KMS-11 (cell line): ENCODE results near the gene APLP1.

Experiments used
- H2AFZ ChIP-seq: fragments of 200-600 bp; sonication (generic); 2 replicates; pipeline ENCODE4 v1.6.1; 2016; ENCODE audit warnings: antibody characterized with exemption, mixed run types, low read depth
- H3K27ac ChIP-seq: fragments of 200-600 bp; sonication (generic); 2 replicates; pipeline ENCODE4 v1.6.1; 2016; ENCODE audit warnings: mild to moderate bottlenecking, mixed run types
- H3K27me3 ChIP-seq: fragments of 200-600 bp; sonication (generic); 2 replicates; pipeline ENCODE4 v1.6.1; 2017; ENCODE audit warnings: mild to moderate bottlenecking, low read depth, mixed run types, moderate library complexity; ENCODE audit not compliant: insufficient read depth
- H3K36me3 ChIP-seq: fragments of 200-600 bp; sonication (generic); 2 replicates; pipeline ENCODE4 v1.6.1; 2017; ENCODE audit warnings: mild to moderate bottlenecking, mixed run types; ENCODE audit not compliant: insufficient read depth
- H3K4me1 ChIP-seq: fragments of 200-600 bp; sonication (generic); 2 replicates; pipeline ENCODE4 v1.6.1; 2016; ENCODE audit warnings: mild to moderate bottlenecking, low read depth, mixed run types; ENCODE audit not compliant: poor library complexity, severe bottlenecking
- H3K4me2 ChIP-seq: fragments of 200-600 bp; sonication (generic); 2 replicates; pipeline ENCODE4 v1.7.0; 2016; ENCODE audit warnings: mild to moderate bottlenecking, mixed run types
- H3K4me3 ChIP-seq: fragments of 200-600 bp; sonication (generic); IDR thresholded peaks from 2 replicates; pipeline ENCODE4 v1.6.1; 2017; ENCODE audit warnings: low read depth, low read length, mixed read lengths; ENCODE audit not compliant: insufficient read depth
- H3K79me2 ChIP-seq: fragments of 200-600 bp; sonication (generic); 2 replicates; pipeline ENCODE4 v1.6.1; 2016; ENCODE audit warnings: low read depth, mixed run types; ENCODE audit not compliant: insufficient read depth
- H3K9ac ChIP-seq: fragments of 200-600 bp; sonication (generic); 2 replicates; pipeline ENCODE4 v1.6.1; 2016; ENCODE audit warnings: mild to moderate bottlenecking, mixed run types
- H4K20me1 ChIP-seq: fragments of 200-600 bp; sonication (generic); 2 replicates; pipeline ENCODE4 v1.6.1; 2016; ENCODE audit warnings: mild to moderate bottlenecking, mixed run types; ENCODE audit not compliant: insufficient read depth
- CTCF ChIP-seq: fragments of 200-600 bp; sonication (generic); conservative IDR thresholded peaks from 2 replicates; pipeline ENCODE4 v1.6.1; 2017; ENCODE audit warnings: low read depth, mild to moderate bottlenecking, antibody characterized with exemption, low read length, moderate library complexity, mixed read lengths

The APLP1 gene

DNA sequence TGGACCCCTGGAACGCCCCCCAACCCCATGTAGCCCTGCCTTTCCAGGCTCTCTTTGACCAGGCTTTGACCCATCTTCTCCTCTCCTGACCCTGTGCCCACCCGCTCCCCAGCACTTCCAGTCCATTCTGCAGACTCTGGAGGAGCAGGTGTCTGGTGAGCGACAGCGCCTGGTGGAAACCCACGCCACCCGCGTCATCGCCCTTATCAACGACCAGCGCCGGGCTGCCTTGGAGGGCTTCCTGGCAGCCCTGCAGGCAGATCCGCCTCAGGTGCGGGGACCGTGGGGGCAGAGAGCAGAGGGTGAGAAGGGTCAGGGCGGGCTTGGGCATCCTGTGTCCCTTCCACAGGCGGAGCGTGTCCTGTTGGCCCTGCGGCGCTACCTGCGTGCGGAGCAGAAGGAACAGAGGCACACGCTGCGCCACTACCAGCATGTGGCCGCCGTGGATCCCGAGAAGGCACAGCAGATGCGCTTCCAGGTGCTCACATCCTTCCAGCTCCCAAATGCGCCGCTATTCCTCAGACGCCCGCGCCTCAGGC, 6.1 kb downstream of the APLP1 start:
- H3K79me2 ChIP-seq: no peaks in the 10 kb centered on the region
- H3K4me3 ChIP-seq: no peak overlapping the region
- no peak overlapping the region for H3K9ac ChIP-seq
- peaks cover under 1% of the 10 kb centered on the region for H3K4me1 ChIP-seq
- H3K36me3 ChIP-seq: no peaks in the 10 kb centered on the region
- no peak overlapping the region for H3K4me2 ChIP-seq
- no peaks in the 10 kb centered on the region for H4K20me1 ChIP-seq
- peaks cover 60% of the 10 kb centered on the region for H3K27me3 ChIP-seq
- no peak overlapping the region for H3K27ac ChIP-seq
- no peak overlapping the region for H2AFZ ChIP-seq
- TF ChIP-seq CTCF: no peak

DNA sequence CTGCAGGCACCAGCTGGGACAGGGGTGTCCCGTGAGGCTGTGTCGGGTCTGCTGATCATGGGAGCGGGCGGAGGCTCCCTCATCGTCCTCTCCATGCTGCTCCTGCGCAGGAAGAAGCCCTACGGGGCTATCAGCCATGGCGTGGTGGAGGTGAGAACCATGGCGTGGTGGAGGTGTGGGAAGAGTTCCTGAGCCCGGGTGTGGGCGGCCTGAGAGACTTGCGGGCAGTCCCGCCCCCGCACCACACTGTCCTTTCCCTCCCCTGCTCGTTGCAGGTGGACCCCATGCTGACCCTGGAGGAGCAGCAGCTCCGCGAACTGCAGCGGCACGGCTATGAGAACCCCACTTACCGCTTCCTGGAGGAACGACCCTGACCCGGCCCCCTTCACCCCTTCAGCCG, 10.7 kb downstream of the APLP1 start:
- peaks cover 62% of the 10 kb centered on the region for H3K27me3 ChIP-seq
- no peak overlapping the region for H3K4me3 ChIP-seq
- TF ChIP-seq CTCF: no peak
- no peak overlapping the region for H3K4me2 ChIP-seq
- no peaks in the 10 kb centered on the region for H3K79me2 ChIP-seq
- no peaks in the 10 kb centered on the region for H3K36me3 ChIP-seq
- peaks cover 9% of the 10 kb centered on the region for H3K4me1 ChIP-seq
- no peak overlapping the region for H3K27ac ChIP-seq
- H3K9ac ChIP-seq: no peak overlapping the region
- H4K20me1 ChIP-seq: no peaks in the 10 kb centered on the region
- no peak overlapping the region for H2AFZ ChIP-seq

GRCh38 chr19:35879770-35880317, 11.5 kb downstream of the APLP1 start:
- no peaks in the 10 kb centered on the region for H3K79me2 ChIP-seq
- H3K4me3 ChIP-seq: no peak overlapping the region
- no peak overlapping the region for H2AFZ ChIP-seq
- H4K20me1 ChIP-seq: no peaks in the 10 kb centered on the region
- H3K27ac ChIP-seq: no peak overlapping the region
- H3K4me1 ChIP-seq: peaks cover 9% of the 10 kb centered on the region
- no peak overlapping the region for H3K4me2 ChIP-seq
- no peak for TF ChIP-seq CTCF
- peaks cover 56% of the 10 kb centered on the region for H3K27me3 ChIP-seq
- no peak overlapping the region for H3K9ac ChIP-seq
- no peaks in the 10 kb centered on the region for H3K36me3 ChIP-seq

GRCh38 chr19:35882114-35882832, 13.9 kb downstream of the APLP1 start:
- Histone ChIP-seq H3K79me2 (no peaks in the 10 kb centered on the region), H3K27ac (no peak overlapping the region), H3K9ac (no peak overlapping the region), H3K4me1 (peaks cover 9% of the 10 kb centered on the region), H3K4me2 (no peak overlapping the region), H3K36me3 (no peaks in the 10 kb centered on the region), H3K27me3 (peaks cover 32% of the 10 kb centered on the region), H2AFZ (no peak overlapping the region), H3K4me3 (no peak overlapping the region), H4K20me1 (no peaks in the 10 kb centered on the region)
- peak; percentile 59; the same call in 1 of the 2 replicates for TF ChIP-seq CTCF
